ENCODE data around the gene DDX10.

- TF ChIP-seq POLR2A (IDR thresholded peaks at IDR 0.05) (no peak), CTCF (IDR thresholded peaks at IDR 0.05) (no peak)
These were observed 295.6 kb downstream of the DDX10 start for GRCh38 chr11:108960501-108960900.

All from esophagus squamous epithelium (tissue), 4 donors.